ENCODE measurements around the gene GSN. TPM values are rescaled to one million over a fixed set of nuclear protein-coding genes. Genes with fewer than 3 reads are reported as not detected.

GSN gene
- total and polyA plus RNA-seq, 2 of the 13 experiments (the other 11 are each of a cell fraction or from before 2014, with no cell fraction given) = 294 to 307 TPM

DNA sequence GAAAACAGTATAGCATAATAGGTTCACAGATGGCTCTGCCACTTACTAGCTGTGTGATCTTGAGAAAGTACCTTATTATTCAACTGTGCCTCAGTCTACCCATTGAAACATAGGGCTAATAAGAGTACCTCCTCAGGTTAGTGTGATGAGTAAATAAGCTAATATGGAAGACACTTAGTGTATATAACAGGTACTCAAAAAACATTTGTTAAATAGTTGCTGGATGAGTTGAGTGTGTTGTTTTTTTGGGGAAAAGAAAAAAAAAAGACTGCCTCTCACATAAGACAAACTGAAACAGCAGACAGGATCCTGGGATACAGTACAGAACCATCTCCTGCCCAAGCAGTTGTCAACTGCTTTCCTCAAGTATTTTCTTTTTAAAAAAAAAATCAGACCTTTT is 96.9 kb downstream of the GSN start (continued):
- TF ChIP-seq, protein P1, sequence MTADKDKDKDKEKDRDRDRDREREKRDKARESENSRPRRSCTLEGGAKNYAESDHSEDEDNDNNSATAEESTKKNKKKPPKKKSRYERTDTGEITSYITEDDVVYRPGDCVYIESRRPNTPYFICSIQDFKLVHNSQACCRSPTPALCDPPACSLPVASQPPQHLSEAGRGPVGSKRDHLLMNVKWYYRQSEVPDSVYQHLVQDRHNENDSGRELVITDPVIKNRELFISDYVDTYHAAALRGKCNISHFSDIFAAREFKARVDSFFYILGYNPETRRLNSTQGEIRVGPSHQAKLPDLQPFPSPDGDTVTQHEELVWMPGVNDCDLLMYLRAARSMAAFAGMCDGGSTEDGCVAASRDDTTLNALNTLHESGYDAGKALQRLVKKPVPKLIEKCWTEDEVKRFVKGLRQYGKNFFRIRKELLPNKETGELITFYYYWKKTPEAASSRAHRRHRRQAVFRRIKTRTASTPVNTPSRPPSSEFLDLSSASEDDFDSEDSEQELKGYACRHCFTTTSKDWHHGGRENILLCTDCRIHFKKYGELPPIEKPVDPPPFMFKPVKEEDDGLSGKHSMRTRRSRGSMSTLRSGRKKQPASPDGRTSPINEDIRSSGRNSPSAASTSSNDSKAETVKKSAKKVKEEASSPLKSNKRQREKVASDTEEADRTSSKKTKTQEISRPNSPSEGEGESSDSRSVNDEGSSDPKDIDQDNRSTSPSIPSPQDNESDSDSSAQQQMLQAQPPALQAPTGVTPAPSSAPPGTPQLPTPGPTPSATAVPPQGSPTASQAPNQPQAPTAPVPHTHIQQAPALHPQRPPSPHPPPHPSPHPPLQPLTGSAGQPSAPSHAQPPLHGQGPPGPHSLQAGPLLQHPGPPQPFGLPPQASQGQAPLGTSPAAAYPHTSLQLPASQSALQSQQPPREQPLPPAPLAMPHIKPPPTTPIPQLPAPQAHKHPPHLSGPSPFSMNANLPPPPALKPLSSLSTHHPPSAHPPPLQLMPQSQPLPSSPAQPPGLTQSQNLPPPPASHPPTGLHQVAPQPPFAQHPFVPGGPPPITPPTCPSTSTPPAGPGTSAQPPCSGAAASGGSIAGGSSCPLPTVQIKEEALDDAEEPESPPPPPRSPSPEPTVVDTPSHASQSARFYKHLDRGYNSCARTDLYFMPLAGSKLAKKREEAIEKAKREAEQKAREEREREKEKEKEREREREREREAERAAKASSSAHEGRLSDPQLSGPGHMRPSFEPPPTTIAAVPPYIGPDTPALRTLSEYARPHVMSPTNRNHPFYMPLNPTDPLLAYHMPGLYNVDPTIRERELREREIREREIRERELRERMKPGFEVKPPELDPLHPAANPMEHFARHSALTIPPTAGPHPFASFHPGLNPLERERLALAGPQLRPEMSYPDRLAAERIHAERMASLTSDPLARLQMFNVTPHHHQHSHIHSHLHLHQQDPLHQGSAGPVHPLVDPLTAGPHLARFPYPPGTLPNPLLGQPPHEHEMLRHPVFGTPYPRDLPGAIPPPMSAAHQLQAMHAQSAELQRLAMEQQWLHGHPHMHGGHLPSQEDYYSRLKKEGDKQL (CRISPR knock-in tag; IDR thresholded peaks at IDR 0.05; ENCODE audit: low read depth) = no peak
- TF ChIP-seq CREB1 (IDR thresholded peaks at IDR 0.05) (no peak), CREB1 (CRISPR knock-in tag; IDR thresholded peaks at IDR 0.05) (no peak), ETV6 (CRISPR knock-in tag; conservative IDR thresholded peaks at IDR 0.05) (no peak), ZNF44 (CRISPR knock-in tag; IDR thresholded peaks at IDR 0.05) (no peak), ADNP (CRISPR knock-in tag; IDR thresholded peaks at IDR 0.05) (no peak), ZNF724P (CRISPR knock-in tag; IDR thresholded peaks at IDR 0.05; ENCODE audit: borderline replicate concordance) (no peak), ZNF337 (CRISPR knock-in tag; IDR thresholded peaks at IDR 0.05; ENCODE audit: borderline replicate concordance, low read depth) (no peak), PHF8 (CRISPR knock-in tag; IDR thresholded peaks at IDR 0.05) (no peak), PRPF4 (IDR thresholded peaks at IDR 0.05; ENCODE audit: low read depth, low read length, poor library complexity, severe bottlenecking) (no peak), TBP (CRISPR knock-in tag; IDR thresholded peaks at IDR 0.05) (no peak), ZNF841 (CRISPR knock-in tag; IDR thresholded peaks at IDR 0.05; ENCODE audit: borderline replicate concordance) (no peak)
- TF ChIP-seq, protein P2, sequence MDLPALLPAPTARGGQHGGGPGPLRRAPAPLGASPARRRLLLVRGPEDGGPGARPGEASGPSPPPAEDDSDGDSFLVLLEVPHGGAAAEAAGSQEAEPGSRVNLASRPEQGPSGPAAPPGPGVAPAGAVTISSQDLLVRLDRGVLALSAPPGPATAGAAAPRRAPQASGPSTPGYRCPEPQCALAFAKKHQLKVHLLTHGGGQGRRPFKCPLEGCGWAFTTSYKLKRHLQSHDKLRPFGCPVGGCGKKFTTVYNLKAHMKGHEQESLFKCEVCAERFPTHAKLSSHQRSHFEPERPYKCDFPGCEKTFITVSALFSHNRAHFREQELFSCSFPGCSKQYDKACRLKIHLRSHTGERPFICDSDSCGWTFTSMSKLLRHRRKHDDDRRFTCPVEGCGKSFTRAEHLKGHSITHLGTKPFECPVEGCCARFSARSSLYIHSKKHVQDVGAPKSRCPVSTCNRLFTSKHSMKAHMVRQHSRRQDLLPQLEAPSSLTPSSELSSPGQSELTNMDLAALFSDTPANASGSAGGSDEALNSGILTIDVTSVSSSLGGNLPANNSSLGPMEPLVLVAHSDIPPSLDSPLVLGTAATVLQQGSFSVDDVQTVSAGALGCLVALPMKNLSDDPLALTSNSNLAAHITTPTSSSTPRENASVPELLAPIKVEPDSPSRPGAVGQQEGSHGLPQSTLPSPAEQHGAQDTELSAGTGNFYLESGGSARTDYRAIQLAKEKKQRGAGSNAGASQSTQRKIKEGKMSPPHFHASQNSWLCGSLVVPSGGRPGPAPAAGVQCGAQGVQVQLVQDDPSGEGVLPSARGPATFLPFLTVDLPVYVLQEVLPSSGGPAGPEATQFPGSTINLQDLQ (CRISPR knock-in tag; IDR thresholded peaks at IDR 0.05) = no peak
- TF ChIP-seq, protein P3, sequence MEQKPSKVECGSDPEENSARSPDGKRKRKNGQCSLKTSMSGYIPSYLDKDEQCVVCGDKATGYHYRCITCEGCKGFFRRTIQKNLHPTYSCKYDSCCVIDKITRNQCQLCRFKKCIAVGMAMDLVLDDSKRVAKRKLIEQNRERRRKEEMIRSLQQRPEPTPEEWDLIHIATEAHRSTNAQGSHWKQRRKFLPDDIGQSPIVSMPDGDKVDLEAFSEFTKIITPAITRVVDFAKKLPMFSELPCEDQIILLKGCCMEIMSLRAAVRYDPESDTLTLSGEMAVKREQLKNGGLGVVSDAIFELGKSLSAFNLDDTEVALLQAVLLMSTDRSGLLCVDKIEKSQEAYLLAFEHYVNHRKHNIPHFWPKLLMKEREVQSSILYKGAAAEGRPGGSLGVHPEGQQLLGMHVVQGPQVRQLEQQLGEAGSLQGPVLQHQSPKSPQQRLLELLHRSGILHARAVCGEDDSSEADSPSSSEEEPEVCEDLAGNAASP (CRISPR knock-in tag; IDR thresholded peaks at IDR 0.05; ENCODE audit: borderline replicate concordance) = no peak

All from HepG2 (cell line).